GM12878 (cell line): ENCODE results near the gene GOLGA6L10. TPM values are rescaled to one million over a fixed set of nuclear protein-coding genes. Genes with fewer than 3 reads are reported as not detected.
"Not testable (repeated sequence)": the region's sequence is repeated elsewhere in the genome, so short reads cannot be mapped to it uniquely, and the experiment has no call there.

Source experiments
- ATAC-seq: fragments of 200-7000 bp; cut with Tn5 transposase; 3 replicates; pipeline ENCODE4 v1.9.1; 2020; ENCODE audit warnings: mild to moderate bottlenecking, moderate library complexity
- BruUV-seq: library from RNA; stranded (reverse); fragments of 400-500 nt; replicated peaks from 2 replicates; lab custom pipeline; 2021; lab: Mats Ljungman, UMichigan
- CTCF ChIA-PET: fragments of 300-600 bp; sonication (Branson Sonifier 250); formaldehyde crosslinking; extraction: SDS; loops from one replicate; lab custom pipeline; 2021; ENCODE audit warnings: inconsistent platforms; lab: Yijun Ruan, JAX
- POLR2A ChIA-PET: fragments of 350-600 bp; formaldehyde crosslinking; extraction: SDS; loops from one replicate; lab custom pipeline; 2021; ENCODE audit warnings: inconsistent platforms; lab: Charles Lee
- RAD21 ChIA-PET: fragments of 300-600 bp; sonication (Branson Sonifier 250); formaldehyde crosslinking; loops from one replicate; lab custom pipeline; 2023; ENCODE audit warnings: antibody characterized with exemption; ENCODE audit not compliant: unreplicated experiment; lab: Charles Lee
- SMC1A ChIA-PET: fragments of 300-600 bp; sonication (Branson Sonifier 250); formaldehyde crosslinking; loops from one replicate; lab custom pipeline; 2023; ENCODE audit not compliant: unreplicated experiment, uncharacterized antibody; lab: Charles Lee
- DNase-seq: peaks from one replicate; pipeline ENCODE4 v3.0.0-alpha.2; 2011; ENCODE audit warnings: low read depth, low spot score
- FAIRE-seq: peaks from 3 replicates; lab custom pipeline; 2011; peaks lifted over from hg19 to GRCh38; lab: Jason Lieb, UNC
- H2AFZ ChIP-seq: 2 replicates; pipeline ENCODE4 v1.6.0; 2011; ENCODE audit warnings: low read depth, low read length, control low read depth; ENCODE audit not compliant: control insufficient read depth
- H3K27ac ChIP-seq: 2 replicates; pipeline ENCODE4 v1.5.1; 2011; ENCODE audit warnings: control low read depth; ENCODE audit not compliant: control insufficient read depth, insufficient read depth
- H3K27me3 ChIP-seq, 2 experiments: replicated peaks in 1 of 2; 2 replicates each; pipeline versions ENCODE4 v1.6.0 to v1.6.1; 2011; ENCODE audit warnings: low read length in 1 of 2; ENCODE audit not compliant: control insufficient read depth in 2 of 2, insufficient read depth in 2 of 2
- H3K36me3 ChIP-seq, 2 experiments: 2 replicates each; pipeline ENCODE4 v1.5.1; 2011; ENCODE audit warnings: low read length in 1 of 2; ENCODE audit not compliant: control insufficient read depth in 2 of 2, insufficient read depth in 2 of 2
- H3K4me1 ChIP-seq: 2 replicates; pipeline ENCODE4 v1.6.1; 2011; ENCODE audit warnings: mild to moderate bottlenecking, low read length, moderate library complexity, mixed read lengths; ENCODE audit not compliant: control insufficient read depth, insufficient read depth
- H3K4me2 ChIP-seq: 2 replicates; pipeline ENCODE4 v1.6.0; 2011; ENCODE audit warnings: control low read depth; ENCODE audit not compliant: control insufficient read depth, insufficient read depth
- H3K4me3 ChIP-seq: fragments of 200-600 bp; sonication (generic); 2 replicates; pipeline ENCODE4 v1.5.1; 2016
- H3K79me2 ChIP-seq: 2 replicates; pipeline ENCODE4 v1.6.0; 2011; ENCODE audit warnings: low read length; ENCODE audit not compliant: control insufficient read depth, insufficient read depth
- H3K9ac ChIP-seq: 2 replicates; pipeline ENCODE4 v1.8.0; 2011; ENCODE audit warnings: low read length, control low read depth, mixed read lengths; ENCODE audit not compliant: control insufficient read depth, insufficient read depth
- H3K9me3 ChIP-seq: replicated peaks from 3 replicates; pipeline ENCODE4 v1.5.1; 2011; ENCODE audit warnings: mild to moderate bottlenecking, low read length; ENCODE audit not compliant: control insufficient read depth, insufficient read depth
- H4K20me1 ChIP-seq: 2 replicates; pipeline ENCODE4 v1.6.0; 2011; ENCODE audit not compliant: control insufficient read depth, insufficient read depth
- CTCF ChIP-seq, 3 experiments: IDR thresholded peaks in 2 of 3; conservative IDR thresholded peaks in 1 of 3; 2 replicates each; pipeline ENCODE4 v1.5.1; 2011; ENCODE audit warnings: low read depth in 3 of 3, low read length in 3 of 3, mild to moderate bottlenecking in 3 of 3, control low read depth in 2 of 3, moderate library complexity in 2 of 3, inconsistent platforms in 1 of 3, mixed read lengths in 1 of 3; ENCODE audit not compliant: control insufficient read depth in 2 of 3, insufficient read depth in 1 of 3; ENCODE audit errors: extremely low read depth in 1 of 3
- RAD21 ChIP-seq: IDR thresholded peaks from 2 replicates; pipeline ENCODE4 v1.6.1; 2011; ENCODE audit warnings: mild to moderate bottlenecking, low read depth, low read length, moderate library complexity; ENCODE audit not compliant: insufficient read depth
- WGBS: methylation state at CpG from one replicate; pipeline ENCODE4 v1.1.6; 2016; ENCODE audit warnings: low lambda C conversion rate; ENCODE audit not compliant: insufficient replicate concordance, insufficient coverage; ENCODE audit errors: missing lambda C conversion rate; 5-methylcytosine and 5-hydroxymethylcytosine counted together
- in situ Hi-C: fragments of 300-500 bp; cut with MboI; formaldehyde crosslinking; loops from 9 replicates; pipeline ENCODE4 v1.14.3; 2018; ENCODE audit warnings: mixed read lengths
- intact Hi-C: fragments of 100-400 bp; cut with micrococcal nuclease; formaldehyde crosslinking; loops from one replicate; pipeline ENCODE4 v1.14.2; 2022; ENCODE audit not compliant: unreplicated experiment
- polyA plus RNA-seq, 11 experiments: library from polyadenylated mRNA; depleted of rRNA in 4 of 11; unstranded in 6 of 11; stranded (reverse) in 5 of 11; fragments of >200 nt; fragmentation: Nextera tagmentation in 4 of 11; fragmentation: Illumina TruSeq in 1 of 11; extraction: Ambion mirVana in 4 of 11; extraction: Trizol in 1 of 11; gene quantifications; 1 replicate in 1 of 11; 2 replicates in 10 of 11; pipeline versions ENCODE4 v1.2.1 to v1.2.3, GENCODE V29; 2011 to 2016; ENCODE audit warnings: inconsistent platforms in 2 of 11, missing spikeins in 2 of 11, low read depth in 1 of 11
- total RNA-seq, 4 experiments: library from RNA; depleted of rRNA in 3 of 4; stranded (reverse); fragments of >200 nt in 3 of 4; fragmentation: Illumina TruSeq in 1 of 4; extraction: Trizol in 1 of 4; gene quantifications; 2 replicates each; pipeline versions ENCODE4 v1.2.1 to v1.2.3, GENCODE V29; 2013 to 2021

Gene GOLGA6L10
- total and polyA plus RNA-seq, 10 of the 15 experiments (the other 5 are each of a cell fraction or from before 2014, with no cell fraction given), result 0.68 to 6.7 (median 1.3) TPM

GRCh38 chr15:82365692-82366323 is 16.5 kb upstream of the GOLGA6L10 start:
- peak in 1 of 3 experiments; percentile 23; a peak in 1 of 6 replicates for TF ChIP-seq CTCF (IDR thresholded peaks at IDR 0.05 in 2 of 3, conservative IDR thresholded peaks at IDR 0.05 in 1 of 3; ENCODE audit: control insufficient read depth in 2 of 3, extremely low read depth in 1 of 3, insufficient read depth in 1 of 3, low read depth in 3 of 3, low read length in 3 of 3)
- peak; percentile 35 for TF ChIP-seq RAD21
- BruUV-seq, RAD21 ChIA-PET, CTCF ChIA-PET, in situ Hi-C loops, H3K36me3 ChIP-seq, DNase-seq, POLR2A ChIA-PET, H3K4me1 ChIP-seq, H3K4me2 ChIP-seq, FAIRE-seq, H3K9ac ChIP-seq, H3K4me3 ChIP-seq, intact Hi-C loops, H2AFZ ChIP-seq, H3K9me3 ChIP-seq, H3K79me2 ChIP-seq, H4K20me1 ChIP-seq, H3K27me3 ChIP-seq, H3K27ac ChIP-seq, SMC1A ChIA-PET: not testable (repeated sequence)
- peak; percentile 99 for ATAC-seq
- whole genome bisulfite sequencing, result 0% methylated on average over 1 of the region's 6 CpGs

GRCh38 chr15:82364548-82364947 is 15.3 kb upstream of the GOLGA6L10 start:
- 80% methylated on average over 1 of the region's 3 CpGs for WGBS
- in situ Hi-C loops, H2AFZ ChIP-seq, H3K36me3 ChIP-seq, H3K4me3 ChIP-seq, RAD21 ChIA-PET, H3K27ac ChIP-seq, SMC1A ChIA-PET, H3K9ac ChIP-seq, BruUV-seq, H3K9me3 ChIP-seq, POLR2A ChIA-PET, H3K4me1 ChIP-seq, H3K4me2 ChIP-seq, intact Hi-C loops, H3K27me3 ChIP-seq, ATAC-seq, H3K79me2 ChIP-seq, CTCF ChIA-PET, H4K20me1 ChIP-seq, DNase-seq, FAIRE-seq: not testable (repeated sequence)

GRCh38 chr15:82362790-82363189 is 13.5 kb upstream of the GOLGA6L10 start:
- no CpG with 5 or more reads among the region's 3 CpGs for WGBS
- H2AFZ ChIP-seq, H4K20me1 ChIP-seq, H3K9me3 ChIP-seq, H3K4me1 ChIP-seq, H3K4me2 ChIP-seq, DNase-seq, CTCF ChIA-PET, H3K9ac ChIP-seq, H3K27ac ChIP-seq, in situ Hi-C loops, RAD21 ChIA-PET, intact Hi-C loops, SMC1A ChIA-PET, H3K27me3 ChIP-seq, POLR2A ChIA-PET, H3K36me3 ChIP-seq, H3K4me3 ChIP-seq, H3K79me2 ChIP-seq, FAIRE-seq: not testable (repeated sequence)
- TSS peak; percentile 53 for BruUV-seq
- peak; percentile 17; the same call in 2 of the 3 replicates for ATAC-seq
